T-helper 2 cell treated with Interferon-gamma antibody and Interleukin-4, amounts not matched to agents 5 μg/mL and 100 μg/mL, for 36 hours (primary cell): ENCODE measurements around the gene TMEM132D.

Experiments
- DNase-seq: peaks from one replicate; pipeline ENCODE4 v3.0.0; 2021; ENCODE audit warnings: low spot score
- H3K27ac Mint-ChIP-seq: one replicate; pipeline ENCODE4 v1.8.0; 2021; ENCODE audit warnings: mild to moderate bottlenecking, mixed read lengths
- H3K27me3 Mint-ChIP-seq: one replicate; pipeline ENCODE4 v1.8.0; 2021; ENCODE audit warnings: low read depth, mixed read lengths
- H3K36me3 Mint-ChIP-seq: one replicate; pipeline ENCODE4 v1.8.0; 2021; ENCODE audit warnings: low read depth, mixed read lengths
- H3K4me1 Mint-ChIP-seq: one replicate; pipeline ENCODE4 v1.8.0; 2021; ENCODE audit warnings: low read depth, mixed read lengths
- H3K4me3 Mint-ChIP-seq: one replicate; pipeline ENCODE4 v1.8.0; 2022; ENCODE audit warnings: mild to moderate bottlenecking, moderate library complexity, mixed read lengths
- H3K9me3 Mint-ChIP-seq: one replicate; pipeline ENCODE4 v1.8.0; 2021; ENCODE audit warnings: mixed read lengths

Gene TMEM132D

DNA sequence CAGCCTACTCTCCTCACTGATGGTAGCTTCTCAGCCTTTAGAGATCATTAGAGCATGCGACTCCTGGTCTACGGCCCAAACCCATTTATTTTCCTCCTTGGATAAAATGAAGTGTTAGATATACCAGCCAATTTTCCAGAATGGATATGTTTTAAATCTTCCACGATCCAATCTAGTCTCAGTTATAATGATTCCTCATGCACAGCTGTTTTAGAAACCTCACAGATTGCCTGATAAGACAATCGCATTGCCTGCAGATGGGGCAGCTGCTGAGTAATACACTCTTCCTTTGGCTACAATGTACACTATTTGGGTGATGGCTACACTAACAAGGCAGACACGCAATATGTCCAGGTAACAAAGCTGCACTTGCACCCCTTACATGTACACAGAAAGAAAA, 823.4 kb downstream of the TMEM132D start:
- no peak for DNase-seq
- H3K4me3 Mint-ChIP-seq = no peak overlapping the region
- H3K27ac Mint-ChIP-seq = no peak overlapping the region
- no peaks in the 10 kb centered on the region for H3K36me3 Mint-ChIP-seq
- H3K27me3 Mint-ChIP-seq = no peaks in the 10 kb centered on the region
- H3K9me3 Mint-ChIP-seq = no peaks in the 10 kb centered on the region
- H3K4me1 Mint-ChIP-seq = no peaks in the 10 kb centered on the region

GRCh38 chr12:129079719-129080118, 824.1 kb downstream of the TMEM132D start:
- H3K36me3 Mint-ChIP-seq = no peaks in the 10 kb centered on the region
- H3K4me3 Mint-ChIP-seq = no peak overlapping the region
- H3K27me3 Mint-ChIP-seq = no peaks in the 10 kb centered on the region
- no peaks in the 10 kb centered on the region for H3K9me3 Mint-ChIP-seq
- DNase-seq = no peak
- H3K4me1 Mint-ChIP-seq = no peaks in the 10 kb centered on the region
- H3K27ac Mint-ChIP-seq = no peak overlapping the region

DNA sequence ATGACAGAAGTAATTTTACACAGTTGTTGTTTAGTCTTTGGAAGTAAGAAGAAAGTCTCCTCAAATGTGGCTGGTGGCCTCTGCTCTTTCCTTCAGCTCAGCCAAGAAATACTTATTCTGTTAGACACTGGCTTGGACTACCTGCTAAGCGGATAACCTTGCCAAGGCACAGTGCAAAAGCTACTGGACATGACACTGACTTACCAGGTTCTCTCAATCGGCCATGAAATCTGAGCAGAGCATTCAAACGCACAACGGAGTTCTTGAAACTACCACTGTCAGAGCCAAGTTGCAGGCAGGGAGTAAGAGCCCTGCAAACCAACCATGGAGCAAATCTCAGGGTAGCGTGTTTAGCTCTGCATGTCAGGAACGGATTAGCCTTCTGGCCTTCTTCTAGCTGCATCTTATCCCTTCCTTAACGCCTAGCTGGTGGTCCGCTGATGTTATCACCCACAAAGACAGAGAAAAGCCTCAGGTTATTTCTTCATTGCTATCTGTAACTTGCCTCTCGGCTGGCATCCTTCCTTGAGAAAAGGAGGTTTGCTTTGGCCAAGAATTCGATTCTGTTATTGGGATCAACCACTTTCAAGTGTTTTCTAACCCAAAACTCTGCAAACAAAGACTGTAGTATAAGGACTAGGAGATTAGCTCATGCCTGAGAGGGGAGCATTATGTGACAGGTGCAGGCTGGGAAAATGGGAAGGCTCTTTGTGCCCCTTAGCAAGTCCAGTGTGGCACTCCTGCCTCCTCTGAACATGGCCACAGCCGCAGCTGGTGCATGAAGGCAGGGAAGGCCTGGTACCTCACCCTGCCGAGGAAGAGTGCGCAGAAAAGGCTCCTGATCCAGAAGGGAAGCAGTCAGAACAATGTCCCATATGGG, 827.1 kb downstream of the TMEM132D start:
- no peak overlapping the region for H3K27ac Mint-ChIP-seq
- peaks cover 5% of the 10 kb centered on the region for H3K9me3 Mint-ChIP-seq
- no peaks in the 10 kb centered on the region for H3K4me1 Mint-ChIP-seq
- H3K4me3 Mint-ChIP-seq = no peak overlapping the region
- H3K36me3 Mint-ChIP-seq = no peaks in the 10 kb centered on the region
- DNase-seq = no peak
- no peaks in the 10 kb centered on the region for H3K27me3 Mint-ChIP-seq

DNA sequence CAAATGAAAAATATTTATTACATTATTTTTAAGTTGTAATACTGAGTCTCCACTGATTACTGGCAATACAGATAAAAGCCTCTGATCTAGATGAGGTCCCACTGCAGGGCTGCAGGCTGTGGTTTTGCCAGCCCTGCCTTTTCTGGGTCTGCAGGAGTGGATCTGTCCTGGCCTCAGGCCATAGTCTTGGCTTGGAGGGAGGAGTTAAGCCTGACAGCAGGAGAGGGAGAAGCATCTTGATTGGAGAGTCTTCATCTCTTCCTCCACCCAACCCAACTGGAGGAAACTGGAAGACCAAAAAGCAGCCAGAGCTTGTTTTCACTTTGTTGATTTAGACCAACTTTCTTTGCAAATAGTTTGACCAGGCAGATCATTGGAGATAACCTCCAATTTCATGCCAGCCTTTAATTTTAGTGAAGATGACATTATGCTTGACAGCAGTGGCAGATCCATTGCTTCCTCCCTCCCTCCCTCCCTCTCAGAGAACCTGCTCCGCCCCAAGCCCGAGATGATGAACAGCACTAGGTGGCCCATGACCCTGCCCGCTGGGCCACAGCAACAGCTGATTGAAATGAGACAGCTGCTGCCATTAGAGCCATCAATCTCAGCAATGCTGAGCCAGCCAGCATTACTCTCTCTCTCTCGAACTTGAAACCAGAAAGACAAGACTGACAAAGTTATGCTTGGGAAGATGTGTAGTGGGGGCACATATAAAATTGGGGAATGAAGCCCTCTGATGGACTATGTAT, 828.2 kb downstream of the TMEM132D start:
- DNase-seq = no peak
- Mint-ChIP-seq H3K27ac (no peak overlapping the region), H3K4me3 (no peak overlapping the region), H3K27me3 (no peaks in the 10 kb centered on the region), H3K9me3 (peaks cover 5% of the 10 kb centered on the region), H3K36me3 (no peaks in the 10 kb centered on the region), H3K4me1 (no peaks in the 10 kb centered on the region)

- H3K9me3 Mint-ChIP-seq = peaks cover 5% of the 10 kb centered on the region
- no peaks in the 10 kb centered on the region for H3K36me3 Mint-ChIP-seq
- no peaks in the 10 kb centered on the region for H3K27me3 Mint-ChIP-seq
- DNase-seq = no peak
- H3K4me3 Mint-ChIP-seq = no peak overlapping the region
- no peaks in the 10 kb centered on the region for H3K4me1 Mint-ChIP-seq
- H3K27ac Mint-ChIP-seq = no peak overlapping the region
Observed at GRCh38 chr12:129074379-129074778, 829.4 kb downstream of the TMEM132D start.

DNA sequence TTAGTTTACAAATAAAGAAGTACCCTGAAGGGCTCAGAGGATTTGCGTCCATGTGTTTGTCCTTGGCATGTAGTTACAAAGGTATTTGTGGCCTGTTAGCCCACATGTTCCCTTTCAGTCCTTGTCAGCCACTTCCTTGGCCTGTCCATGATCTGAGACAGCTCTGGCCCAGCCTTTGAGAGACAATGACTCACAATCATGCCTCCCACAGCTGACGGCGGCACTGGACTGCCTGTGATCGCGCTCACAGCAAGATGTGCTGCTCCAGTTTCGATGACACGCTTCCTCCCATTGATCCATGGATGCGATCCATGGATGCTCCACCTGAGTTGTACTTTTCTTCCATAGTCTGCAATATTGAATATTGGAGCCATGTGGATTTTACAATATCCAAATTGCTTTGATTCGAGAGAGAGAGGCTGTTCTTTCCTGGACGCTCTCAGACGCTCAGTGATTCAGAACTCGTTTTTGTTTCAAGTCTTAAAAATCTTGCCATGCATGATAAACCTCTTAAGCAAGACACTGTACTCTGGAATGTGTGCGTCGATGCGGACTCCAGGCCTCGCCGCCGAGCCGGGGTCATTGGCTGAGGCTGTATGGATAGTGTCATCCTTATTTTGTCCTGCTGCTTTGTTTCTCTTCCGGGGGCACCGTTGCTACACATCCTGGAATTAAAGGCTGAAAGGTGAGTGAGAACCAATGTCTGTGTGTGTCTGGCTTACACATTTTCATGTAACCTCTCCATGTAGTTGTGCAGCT, 830.5 kb downstream of the TMEM132D start:
- Mint-ChIP-seq H3K9me3 (peaks cover 5% of the 10 kb centered on the region), H3K27me3 (no peaks in the 10 kb centered on the region), H3K4me3 (no peak overlapping the region), H3K4me1 (no peaks in the 10 kb centered on the region), H3K27ac (no peak overlapping the region), H3K36me3 (no peaks in the 10 kb centered on the region)
- no peak for DNase-seq

DNA sequence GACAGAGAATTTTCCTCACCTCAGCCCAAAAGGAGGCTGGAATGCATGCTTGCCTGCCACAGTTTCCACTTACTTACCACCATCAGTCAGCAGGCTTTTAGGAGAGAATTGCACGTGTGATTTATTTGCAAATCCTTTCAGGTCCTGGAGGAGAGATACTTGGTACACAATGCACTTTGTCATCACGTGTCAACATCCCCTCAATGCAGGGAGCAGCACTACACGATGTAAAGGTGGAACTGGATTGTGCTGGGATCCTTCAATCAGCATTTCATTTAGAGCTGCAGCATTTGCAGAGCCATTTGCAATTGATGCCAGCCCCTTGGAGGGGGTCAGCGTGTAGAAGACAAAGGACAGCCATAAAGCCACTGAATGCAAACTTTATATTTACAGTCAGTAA, 832.5 kb downstream of the TMEM132D start:
- H3K4me3 Mint-ChIP-seq = no peak overlapping the region
- no peak overlapping the region for H3K27ac Mint-ChIP-seq
- no peaks in the 10 kb centered on the region for H3K4me1 Mint-ChIP-seq
- H3K27me3 Mint-ChIP-seq = no peaks in the 10 kb centered on the region
- H3K9me3 Mint-ChIP-seq = peaks cover 5% of the 10 kb centered on the region
- H3K36me3 Mint-ChIP-seq = no peaks in the 10 kb centered on the region
- DNase-seq = no peak

GRCh38 chr12:129069886-129070285, 833.9 kb downstream of the TMEM132D start:
- no peaks in the 10 kb centered on the region for H3K4me1 Mint-ChIP-seq
- H3K36me3 Mint-ChIP-seq = no peaks in the 10 kb centered on the region
- no peak overlapping the region for H3K27ac Mint-ChIP-seq
- H3K9me3 Mint-ChIP-seq = peaks cover 14% of the 10 kb centered on the region
- DNase-seq = no peak
- no peak overlapping the region for H3K4me3 Mint-ChIP-seq
- no peaks in the 10 kb centered on the region for H3K27me3 Mint-ChIP-seq

- no peak overlapping the region for H3K4me3 Mint-ChIP-seq
- no peak overlapping the region for H3K27ac Mint-ChIP-seq
- peaks cover 14% of the 10 kb centered on the region for H3K9me3 Mint-ChIP-seq
- H3K4me1 Mint-ChIP-seq = no peaks in the 10 kb centered on the region
- no peak for DNase-seq
- no peaks in the 10 kb centered on the region for H3K27me3 Mint-ChIP-seq
- H3K36me3 Mint-ChIP-seq = no peaks in the 10 kb centered on the region
Observed at GRCh38 chr12:129068684-129069083, 835.1 kb downstream of the TMEM132D start.

DNA sequence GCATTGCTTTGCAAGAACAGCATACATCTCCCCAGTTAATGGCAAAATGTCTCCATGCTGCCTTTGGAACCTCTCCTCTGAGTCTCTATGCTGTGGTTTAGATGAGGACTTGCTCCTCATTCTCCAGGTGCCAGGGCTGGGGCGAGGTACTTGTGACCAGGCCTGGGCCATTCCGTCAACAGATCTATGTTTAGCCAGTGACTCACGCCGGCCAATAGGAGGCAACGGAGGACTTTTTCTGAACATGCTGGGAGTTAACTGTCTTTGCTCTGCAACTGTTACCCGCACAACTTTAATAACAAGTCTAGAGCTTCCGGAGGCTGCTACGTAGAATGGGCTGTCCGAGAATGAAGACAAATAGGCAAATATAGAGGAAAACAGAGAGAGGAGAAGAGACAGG, 836.3 kb downstream of the TMEM132D start:
- H3K27me3 Mint-ChIP-seq = no peaks in the 10 kb centered on the region
- no peaks in the 10 kb centered on the region for H3K4me1 Mint-ChIP-seq
- DNase-seq = no peak
- H3K9me3 Mint-ChIP-seq = peaks cover 14% of the 10 kb centered on the region
- no peak overlapping the region for H3K4me3 Mint-ChIP-seq
- H3K36me3 Mint-ChIP-seq = no peaks in the 10 kb centered on the region
- H3K27ac Mint-ChIP-seq = no peak overlapping the region

GRCh38 chr12:129064209-129064855, 839.5 kb downstream of the TMEM132D start:
- H3K9me3 Mint-ChIP-seq = peaks cover 9% of the 10 kb centered on the region
- DNase-seq = no peak
- no peaks in the 10 kb centered on the region for H3K27me3 Mint-ChIP-seq
- H3K36me3 Mint-ChIP-seq = no peaks in the 10 kb centered on the region
- H3K4me1 Mint-ChIP-seq = no peaks in the 10 kb centered on the region
- H3K4me3 Mint-ChIP-seq = no peak overlapping the region
- H3K27ac Mint-ChIP-seq = no peak overlapping the region

DNA sequence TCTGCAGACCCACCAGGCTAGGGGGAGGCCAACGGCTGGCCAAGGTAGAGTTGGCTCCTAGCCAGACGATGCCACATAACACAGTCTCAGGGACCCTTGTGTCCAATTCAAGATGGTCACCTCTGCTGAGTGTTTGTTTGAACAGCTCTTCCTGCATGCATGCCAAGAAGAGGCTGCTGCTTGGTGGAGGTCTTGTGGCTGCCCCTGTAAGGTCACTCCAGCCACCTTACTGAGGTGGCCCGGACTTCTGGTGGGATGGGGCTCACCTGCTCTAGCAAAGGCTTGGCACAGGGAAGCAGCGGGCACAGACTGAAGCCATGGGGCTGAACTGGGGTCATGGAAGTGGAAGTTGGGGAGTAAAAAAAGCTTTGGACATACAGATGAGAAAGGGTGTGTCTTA, 840.2 kb downstream of the TMEM132D start:
- H3K9me3 Mint-ChIP-seq = peaks cover 9% of the 10 kb centered on the region
- H3K36me3 Mint-ChIP-seq = no peaks in the 10 kb centered on the region
- H3K27me3 Mint-ChIP-seq = no peaks in the 10 kb centered on the region
- H3K27ac Mint-ChIP-seq = no peak overlapping the region
- no peak overlapping the region for H3K4me3 Mint-ChIP-seq
- no peak for DNase-seq
- H3K4me1 Mint-ChIP-seq = no peaks in the 10 kb centered on the region

- no peaks in the 10 kb centered on the region for H3K36me3 Mint-ChIP-seq
- H3K27me3 Mint-ChIP-seq = no peaks in the 10 kb centered on the region
- H3K4me3 Mint-ChIP-seq = no peak overlapping the region
- H3K9me3 Mint-ChIP-seq = no peaks in the 10 kb centered on the region
- H3K4me1 Mint-ChIP-seq = no peaks in the 10 kb centered on the region
- no peak overlapping the region for H3K27ac Mint-ChIP-seq
- DNase-seq = no peak
Observed at GRCh38 chr12:129053232-129053631, 850.6 kb downstream of the TMEM132D start.
